ENCODE measurements around the gene TNKS2. TPM values are rescaled to one million over a fixed set of nuclear protein-coding genes. Genes with fewer than 3 reads are reported as not detected.
A peak's percentile ranks its signal among the peaks of the same experiment; 100 is the strongest.

Gene TNKS2
- total and polyA plus RNA-seq, 10 donors = 12.4 to 78.2 (median 55.6) TPM

GRCh38 chr10:91901784-91902677, 103.8 kb downstream of the TNKS2 start:
- peak in 1 of 3 donors; percentile 25 for TF ChIP-seq POLR2AphosphoS5 (IDR thresholded peaks at IDR 0.05)
- no peak for TF ChIP-seq CTCF (IDR thresholded peaks at IDR 0.05 in 8 of 11, conservative IDR thresholded peaks at IDR 0.05 in 3 of 11)
- TF ChIP-seq POLR2A (IDR thresholded peaks at IDR 0.05) = no peak
- WGBS, 5 donors = 1 to 7% (median 2%) methylated on average over 2 of the region's 2 CpGs
- Histone ChIP-seq H3K36me3 (no peaks in the 10 kb centered on the region), H3K4me3 (no peak overlapping the region), H3K27ac (peak overlapping the region; percentile 19 to 82 (median 50)), H3K9me3 (no peaks in the 10 kb centered on the region), H3K4me1 (peaks cover 0 to 17% (median 3%) of the 10 kb centered on the region in 6 donors), H3K27me3 (replicated peaks in 1 of 7) (no peaks in the 10 kb centered on the region)
- intact Hi-C loops (cut with DNase I; ENCODE audit: low total_unique reads) = no loop called here
- no peak for DNase-seq

- TF ChIP-seq POLR2AphosphoS5 (IDR thresholded peaks at IDR 0.05) (no peak), POLR2A (IDR thresholded peaks at IDR 0.05) (no peak), CTCF (IDR thresholded peaks at IDR 0.05 in 8 of 11, conservative IDR thresholded peaks at IDR 0.05 in 3 of 11) (no peak)
- H3K4me1 ChIP-seq = peaks cover 12 to 39% (median 23%) of the 10 kb centered on the region in 6 donors
Measured at GRCh38 chr10:91907033-91907594, 108.9 kb downstream of the TNKS2 start.

GRCh38 chr10:91907914-91908336, 109.7 kb downstream of the TNKS2 start:
- Histone ChIP-seq H3K36me3 (no peaks in the 10 kb centered on the region), H3K4me1 (peaks cover 12 to 36% (median 23%) of the 10 kb centered on the region in 6 donors), H3K9me3 (no peaks in the 10 kb centered on the region), H3K27me3 (replicated peaks in 1 of 7) (no peaks in the 10 kb centered on the region), H3K27ac (peak overlapping the region; percentile 62 to 91 (median 86)), H3K4me3 (peak overlapping the region; percentile 86 to 100 (median 96))
- TF ChIP-seq POLR2A (IDR thresholded peaks at IDR 0.05) (no peak), CTCF (IDR thresholded peaks at IDR 0.05 in 8 of 11, conservative IDR thresholded peaks at IDR 0.05 in 3 of 11) (no peak), POLR2AphosphoS5 (IDR thresholded peaks at IDR 0.05) (no peak)
- 3 to 6% (median 5%) methylated on average over 15 to 18 of the region's 18 CpGs for WGBS, 5 donors
- no peak for DNase-seq
- intact Hi-C loops (cut with DNase I; ENCODE audit: low total_unique reads) = no loop called here

More at GRCh38 chr10:91907033-91907594, 108.9 kb downstream of the TNKS2 start:
- no peak overlapping the region for H3K27ac ChIP-seq
- H3K4me3 ChIP-seq = peak overlapping the region in 1 of 8 donors; percentile 97
- no peaks in the 10 kb centered on the region for H3K9me3 ChIP-seq
- 81 to 93% (median 92%) methylated on average over 5 of the region's 5 CpGs for WGBS, 5 donors
- H3K36me3 ChIP-seq = no peaks in the 10 kb centered on the region
- no peak for DNase-seq
- no peaks in the 10 kb centered on the region for H3K27me3 ChIP-seq (replicated peaks in 1 of 7)
- intact Hi-C loops (cut with DNase I; ENCODE audit: low total_unique reads) = no loop called here
